GM23338 (cell line): ENCODE measurements around the gene IQGAP1. TPM values are rescaled to one million over a fixed set of nuclear protein-coding genes. Genes with fewer than 3 reads are reported as not detected.

ENCODE experiments used
- ATAC-seq: fragments of 200-7000 bp; cut with Tn5 transposase; 3 replicates; pipeline ENCODE4 v1.9.1; 2020
- DNase-seq: peaks from one replicate; pipeline ENCODE4 v3.0.0-alpha.2; 2015; ENCODE audit warnings: low spot score
- H2AFZ ChIP-seq: fragments of 200-600 bp; sonication (generic); 2 replicates; pipeline ENCODE4 v1.8.0; 2016; ENCODE audit warnings: antibody characterized with exemption, mild to moderate bottlenecking, moderate library complexity
- H3F3A ChIP-seq: fragments of 200-600 bp; sonication (generic); replicated peaks from 2 replicates; pipeline ENCODE4 v1.8.0; 2017; ENCODE audit warnings: antibody characterized with exemption, mixed run types, low read depth
- H3K27ac ChIP-seq: fragments of 200-600 bp; sonication (generic); 2 replicates; pipeline ENCODE4 v1.6.1; 2016; ENCODE audit warnings: low read depth
- H3K27me3 ChIP-seq: fragments of 200-600 bp; sonication (generic); 2 replicates; pipeline ENCODE4 v1.8.0; 2016; ENCODE audit warnings: mild to moderate bottlenecking, mixed run types, moderate library complexity; ENCODE audit not compliant: insufficient read depth
- H3K36me3 ChIP-seq: fragments of 200-600 bp; sonication (generic); 2 replicates; pipeline ENCODE4 v1.8.0; 2016; ENCODE audit warnings: mild to moderate bottlenecking; ENCODE audit not compliant: insufficient read depth
- H3K4me1 ChIP-seq: fragments of 200-600 bp; sonication (generic); 2 replicates; pipeline ENCODE4 v1.8.0; 2016; ENCODE audit warnings: mild to moderate bottlenecking, moderate library complexity; ENCODE audit not compliant: insufficient read depth
- H3K4me2 ChIP-seq: fragments of 200-600 bp; sonication (generic); 2 replicates; pipeline ENCODE4 v1.7.1; 2017; ENCODE audit warnings: mixed run types
- H3K4me3 ChIP-seq: fragments of 200-600 bp; sonication (generic); 2 replicates; pipeline ENCODE4 v1.6.1; 2016; ENCODE audit warnings: mixed run types
- H3K79me2 ChIP-seq: fragments of 200-600 bp; sonication (generic); replicated peaks from 2 replicates; pipeline ENCODE4 v1.8.0; 2017; ENCODE audit warnings: mild to moderate bottlenecking; ENCODE audit not compliant: insufficient read depth
- H3K9me2 ChIP-seq: fragments of 200-600 bp; sonication (generic); 2 replicates; pipeline ENCODE4 v1.8.0; 2017; ENCODE audit not compliant: insufficient read depth
- H4K20me1 ChIP-seq: fragments of 200-600 bp; sonication (generic); replicated peaks from 2 replicates; pipeline ENCODE4 v1.8.0; 2017; ENCODE audit warnings: mild to moderate bottlenecking; ENCODE audit not compliant: insufficient read depth
- H3K27ac Mint-ChIP-seq: 2 replicates; pipeline ENCODE4 v1.8.0; 2020; ENCODE audit warnings: inconsistent platforms, mild to moderate bottlenecking, moderate library complexity, mixed read lengths
- H3K27me3 Mint-ChIP-seq: 3 replicates; pipeline ENCODE4 v1.8.0; 2022; ENCODE audit warnings: low read depth, mild to moderate bottlenecking, moderate library complexity, mixed read lengths, inconsistent platforms; ENCODE audit not compliant: insufficient read depth, poor library complexity
- H3K36me3 Mint-ChIP-seq: 3 replicates; pipeline ENCODE4 v1.8.0; 2021; ENCODE audit warnings: low read depth, mild to moderate bottlenecking, inconsistent platforms, moderate library complexity, mixed read lengths
- H3K4me1 Mint-ChIP-seq: 3 replicates; pipeline ENCODE4 v1.8.0; 2020; ENCODE audit warnings: mild to moderate bottlenecking, inconsistent platforms, mixed read lengths
- H3K4me3 Mint-ChIP-seq: 3 replicates; pipeline ENCODE4 v1.8.0; 2021; ENCODE audit warnings: moderate library complexity, mild to moderate bottlenecking, inconsistent platforms, mixed read lengths
- H3K9me3 Mint-ChIP-seq: 3 replicates; pipeline ENCODE4 v1.8.0; 2020; ENCODE audit warnings: moderate library complexity, mild to moderate bottlenecking, inconsistent platforms, mixed read lengths
- CREB1 ChIP-seq: fragments of 250-450 bp; sonication (Bioruptor Pico); IDR thresholded peaks from 2 replicates; pipeline ENCODE4 v1.5.0; 2020; ENCODE audit warnings: low read depth, mild to moderate bottlenecking, moderate library complexity
- EZH2 ChIP-seq: fragments of 200-600 bp; sonication (generic); IDR thresholded peaks from one replicate; pipeline ENCODE4 v1.8.0; 2017; ENCODE audit warnings: antibody characterized with exemption, mild to moderate bottlenecking, low read depth; ENCODE audit not compliant: unreplicated experiment
- EZH2phosphoT487 ChIP-seq: fragments of 200-600 bp; sonication (generic); IDR thresholded peaks from one replicate; pipeline ENCODE4 v1.8.1; 2018; ENCODE audit warnings: antibody characterized with exemption; ENCODE audit not compliant: unreplicated experiment
- POLR2AphosphoS5 ChIP-seq: IDR thresholded peaks from 2 replicates; pipeline ENCODE4 v1.6.1; 2016; ENCODE audit warnings: antibody characterized with exemption, low read depth
- STAT1 ChIP-seq: IDR thresholded peaks from one replicate; pipeline ENCODE4 v1.6.1; 2016; ENCODE audit warnings: antibody characterized with exemption; ENCODE audit not compliant: unreplicated experiment
- polyA plus RNA-seq: library from polyadenylated mRNA; unstranded; fragments of >200 nt; fragmentation: Nextera tagmentation; extraction: Ambion mirVana; gene quantifications from 2 replicates; pipeline ENCODE4 v1.2.1, GENCODE V29; 2016
- total RNA-seq: library from RNA; depleted of rRNA; stranded (reverse); fragments of >200 nt; shearing (Covaris generic); gene quantifications from 2 replicates; pipeline ENCODE4 v1.2.3, GENCODE V29; 2014
- TF ChIP-seq, protein P1 (sequence below): fragments of 250-450 bp; sonication (Bioruptor Pico); IDR thresholded peaks from 2 replicates; pipeline ENCODE4 v1.5.0; 2020; ENCODE audit warnings: mild to moderate bottlenecking, moderate library complexity
- TF ChIP-seq, protein P2 (sequence below), 2 experiments: fragments of 200-600 bp in 1 of 2; sonication (generic) in 1 of 2; conservative IDR thresholded peaks; 2 replicates each; pipeline versions ENCODE4 v1.5.1 to v1.6.1; 2016 to 2017; ENCODE audit warnings: antibody characterized with exemption in 2 of 2, low read depth in 2 of 2, mild to moderate bottlenecking in 2 of 2, moderate library complexity in 1 of 2
- TF ChIP-seq, protein P3 (sequence below): IDR thresholded peaks from one replicate; pipeline ENCODE4 v1.6.1; 2018; ENCODE audit warnings: antibody characterized with exemption; ENCODE audit not compliant: unreplicated experiment

IQGAP1 gene
- total and polyA plus RNA-seq, 2 experiments from 2014 or later: 92.7 to 159 TPM

DNA sequence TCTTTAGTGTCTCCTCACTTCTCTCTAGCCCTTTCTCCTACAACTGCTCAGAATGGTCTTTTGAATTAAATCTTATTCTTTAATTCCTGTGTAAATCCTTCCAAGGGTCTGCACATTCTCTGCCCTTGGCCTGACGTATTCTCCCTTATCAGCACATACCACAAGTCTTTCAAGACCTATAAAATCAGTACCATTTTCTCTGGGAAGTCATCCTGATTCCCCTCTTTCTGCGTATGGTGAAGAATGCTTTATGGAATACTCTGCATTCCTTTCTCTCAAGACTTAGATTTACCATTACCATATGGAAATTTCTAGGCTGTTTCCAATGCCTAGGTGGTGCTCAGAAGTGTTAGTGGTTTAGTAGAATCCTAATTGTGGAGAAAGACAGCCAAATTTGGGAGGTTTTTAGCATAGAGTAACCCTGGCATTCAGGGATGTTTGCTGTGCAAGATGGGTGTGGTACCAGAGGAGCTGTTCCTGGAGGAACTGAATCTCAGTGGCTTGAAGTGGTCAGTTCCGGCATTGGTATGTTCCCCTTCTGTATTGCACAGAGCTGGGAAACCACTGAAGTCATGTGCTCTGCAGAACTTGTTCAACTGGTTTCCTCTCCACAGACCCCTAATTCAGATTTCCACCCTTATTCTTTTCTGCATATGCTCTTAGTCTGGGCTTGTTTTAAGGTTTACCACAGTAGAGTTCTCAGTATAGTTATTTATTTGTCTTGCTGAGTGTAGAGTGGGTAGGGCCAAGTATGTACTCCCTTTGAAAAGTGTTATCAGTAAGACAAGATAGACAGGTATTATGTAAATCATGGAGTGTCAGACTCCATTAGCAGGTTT lies 24.5 kb downstream of the IQGAP1 start:
- DNase-seq: peak; percentile 87

More for the DNA sequence above, 24.5 kb downstream of the IQGAP1 start:
- H3K27me3 Mint-ChIP-seq: peaks cover 5% of the 10 kb centered on the region
- peak overlapping the region; percentile 55 for H3K4me3 Mint-ChIP-seq
- peaks cover 87% of the 10 kb centered on the region for H3K79me2 ChIP-seq
- peaks cover 46% of the 10 kb centered on the region for H3K4me1 ChIP-seq
- H3K4me1 Mint-ChIP-seq: peaks cover 49% of the 10 kb centered on the region
- H4K20me1 ChIP-seq: no peaks in the 10 kb centered on the region
- no peaks in the 10 kb centered on the region for H3K9me2 ChIP-seq
- no peaks in the 10 kb centered on the region for H3K27me3 ChIP-seq
- H3K4me2 ChIP-seq: peak overlapping the region; percentile 8
- peak overlapping the region; percentile 98 for H3K27ac Mint-ChIP-seq
- ATAC-seq: peak; percentile 84
- TF ChIP-seq, protein P1, sequence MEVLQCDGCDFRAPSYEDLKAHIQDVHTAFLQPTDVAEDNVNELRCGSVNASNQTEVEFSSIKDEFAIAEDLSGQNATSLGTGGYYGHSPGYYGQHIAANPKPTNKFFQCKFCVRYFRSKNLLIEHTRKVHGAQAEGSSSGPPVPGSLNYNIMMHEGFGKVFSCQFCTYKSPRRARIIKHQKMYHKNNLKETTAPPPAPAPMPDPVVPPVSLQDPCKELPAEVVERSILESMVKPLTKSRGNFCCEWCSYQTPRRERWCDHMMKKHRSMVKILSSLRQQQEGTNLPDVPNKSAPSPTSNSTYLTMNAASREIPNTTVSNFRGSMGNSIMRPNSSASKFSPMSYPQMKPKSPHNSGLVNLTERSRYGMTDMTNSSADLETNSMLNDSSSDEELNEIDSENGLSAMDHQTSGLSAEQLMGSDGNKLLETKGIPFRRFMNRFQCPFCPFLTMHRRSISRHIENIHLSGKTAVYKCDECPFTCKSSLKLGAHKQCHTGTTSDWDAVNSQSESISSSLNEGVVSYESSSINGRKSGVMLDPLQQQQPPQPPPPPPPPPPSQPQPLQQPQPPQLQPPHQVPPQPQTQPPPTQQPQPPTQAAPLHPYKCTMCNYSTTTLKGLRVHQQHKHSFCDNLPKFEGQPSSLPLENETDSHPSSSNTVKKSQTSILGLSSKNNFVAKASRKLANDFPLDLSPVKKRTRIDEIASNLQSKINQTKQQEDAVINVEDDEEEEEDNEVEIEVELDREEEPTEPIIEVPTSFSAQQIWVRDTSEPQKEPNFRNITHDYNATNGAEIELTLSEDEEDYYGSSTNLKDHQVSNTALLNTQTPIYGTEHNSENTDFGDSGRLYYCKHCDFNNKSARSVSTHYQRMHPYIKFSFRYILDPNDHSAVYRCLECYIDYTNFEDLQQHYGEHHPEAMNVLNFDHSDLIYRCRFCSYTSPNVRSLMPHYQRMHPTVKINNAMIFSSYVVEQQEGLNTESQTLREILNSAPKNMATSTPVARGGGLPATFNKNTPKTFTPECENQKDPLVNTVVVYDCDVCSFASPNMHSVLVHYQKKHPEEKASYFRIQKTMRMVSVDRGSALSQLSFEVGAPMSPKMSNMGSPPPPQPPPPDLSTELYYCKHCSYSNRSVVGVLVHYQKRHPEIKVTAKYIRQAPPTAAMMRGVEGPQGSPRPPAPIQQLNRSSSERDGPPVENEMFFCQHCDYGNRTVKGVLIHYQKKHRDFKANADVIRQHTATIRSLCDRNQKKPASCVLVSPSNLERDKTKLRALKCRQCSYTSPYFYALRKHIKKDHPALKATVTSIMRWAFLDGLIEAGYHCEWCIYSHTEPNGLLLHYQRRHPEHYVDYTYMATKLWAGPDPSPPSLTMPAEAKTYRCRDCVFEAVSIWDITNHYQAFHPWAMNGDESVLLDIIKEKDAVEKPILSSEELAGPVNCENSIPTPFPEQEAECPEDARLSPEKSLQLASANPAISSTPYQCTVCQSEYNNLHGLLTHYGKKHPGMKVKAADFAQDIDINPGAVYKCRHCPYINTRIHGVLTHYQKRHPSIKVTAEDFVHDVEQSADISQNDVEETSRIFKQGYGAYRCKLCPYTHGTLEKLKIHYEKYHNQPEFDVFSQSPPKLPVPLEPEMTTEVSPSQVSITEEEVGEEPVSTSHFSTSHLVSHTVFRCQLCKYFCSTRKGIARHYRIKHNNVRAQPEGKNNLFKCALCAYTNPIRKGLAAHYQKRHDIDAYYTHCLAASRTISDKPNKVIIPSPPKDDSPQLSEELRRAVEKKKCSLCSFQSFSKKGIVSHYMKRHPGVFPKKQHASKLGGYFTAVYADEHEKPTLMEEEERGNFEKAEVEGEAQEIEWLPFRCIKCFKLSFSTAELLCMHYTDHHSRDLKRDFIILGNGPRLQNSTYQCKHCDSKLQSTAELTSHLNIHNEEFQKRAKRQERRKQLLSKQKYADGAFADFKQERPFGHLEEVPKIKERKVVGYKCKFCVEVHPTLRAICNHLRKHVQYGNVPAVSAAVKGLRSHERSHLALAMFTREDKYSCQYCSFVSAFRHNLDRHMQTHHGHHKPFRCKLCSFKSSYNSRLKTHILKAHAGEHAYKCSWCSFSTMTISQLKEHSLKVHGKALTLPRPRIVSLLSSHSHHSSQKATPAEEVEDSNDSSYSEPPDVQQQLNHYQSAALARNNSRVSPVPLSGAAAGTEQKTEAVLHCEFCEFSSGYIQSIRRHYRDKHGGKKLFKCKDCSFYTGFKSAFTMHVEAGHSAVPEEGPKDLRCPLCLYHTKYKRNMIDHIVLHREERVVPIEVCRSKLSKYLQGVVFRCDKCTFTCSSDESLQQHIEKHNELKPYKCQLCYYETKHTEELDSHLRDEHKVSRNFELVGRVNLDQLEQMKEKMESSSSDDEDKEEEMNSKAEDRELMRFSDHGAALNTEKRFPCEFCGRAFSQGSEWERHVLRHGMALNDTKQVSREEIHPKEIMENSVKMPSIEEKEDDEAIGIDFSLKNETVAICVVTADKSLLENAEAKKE: no peak
- TF ChIP-seq, protein P2, sequence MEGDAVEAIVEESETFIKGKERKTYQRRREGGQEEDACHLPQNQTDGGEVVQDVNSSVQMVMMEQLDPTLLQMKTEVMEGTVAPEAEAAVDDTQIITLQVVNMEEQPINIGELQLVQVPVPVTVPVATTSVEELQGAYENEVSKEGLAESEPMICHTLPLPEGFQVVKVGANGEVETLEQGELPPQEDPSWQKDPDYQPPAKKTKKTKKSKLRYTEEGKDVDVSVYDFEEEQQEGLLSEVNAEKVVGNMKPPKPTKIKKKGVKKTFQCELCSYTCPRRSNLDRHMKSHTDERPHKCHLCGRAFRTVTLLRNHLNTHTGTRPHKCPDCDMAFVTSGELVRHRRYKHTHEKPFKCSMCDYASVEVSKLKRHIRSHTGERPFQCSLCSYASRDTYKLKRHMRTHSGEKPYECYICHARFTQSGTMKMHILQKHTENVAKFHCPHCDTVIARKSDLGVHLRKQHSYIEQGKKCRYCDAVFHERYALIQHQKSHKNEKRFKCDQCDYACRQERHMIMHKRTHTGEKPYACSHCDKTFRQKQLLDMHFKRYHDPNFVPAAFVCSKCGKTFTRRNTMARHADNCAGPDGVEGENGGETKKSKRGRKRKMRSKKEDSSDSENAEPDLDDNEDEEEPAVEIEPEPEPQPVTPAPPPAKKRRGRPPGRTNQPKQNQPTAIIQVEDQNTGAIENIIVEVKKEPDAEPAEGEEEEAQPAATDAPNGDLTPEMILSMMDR (conservative IDR thresholded peaks at IDR 0.05; ENCODE audit: low read depth in 2 of 2): no peak
- TF ChIP-seq EZH2: no peak
- TF ChIP-seq CREB1 (CRISPR knock-in tag): no peak
- TF ChIP-seq EZH2phosphoT487: no peak
- TF ChIP-seq, protein P3, sequence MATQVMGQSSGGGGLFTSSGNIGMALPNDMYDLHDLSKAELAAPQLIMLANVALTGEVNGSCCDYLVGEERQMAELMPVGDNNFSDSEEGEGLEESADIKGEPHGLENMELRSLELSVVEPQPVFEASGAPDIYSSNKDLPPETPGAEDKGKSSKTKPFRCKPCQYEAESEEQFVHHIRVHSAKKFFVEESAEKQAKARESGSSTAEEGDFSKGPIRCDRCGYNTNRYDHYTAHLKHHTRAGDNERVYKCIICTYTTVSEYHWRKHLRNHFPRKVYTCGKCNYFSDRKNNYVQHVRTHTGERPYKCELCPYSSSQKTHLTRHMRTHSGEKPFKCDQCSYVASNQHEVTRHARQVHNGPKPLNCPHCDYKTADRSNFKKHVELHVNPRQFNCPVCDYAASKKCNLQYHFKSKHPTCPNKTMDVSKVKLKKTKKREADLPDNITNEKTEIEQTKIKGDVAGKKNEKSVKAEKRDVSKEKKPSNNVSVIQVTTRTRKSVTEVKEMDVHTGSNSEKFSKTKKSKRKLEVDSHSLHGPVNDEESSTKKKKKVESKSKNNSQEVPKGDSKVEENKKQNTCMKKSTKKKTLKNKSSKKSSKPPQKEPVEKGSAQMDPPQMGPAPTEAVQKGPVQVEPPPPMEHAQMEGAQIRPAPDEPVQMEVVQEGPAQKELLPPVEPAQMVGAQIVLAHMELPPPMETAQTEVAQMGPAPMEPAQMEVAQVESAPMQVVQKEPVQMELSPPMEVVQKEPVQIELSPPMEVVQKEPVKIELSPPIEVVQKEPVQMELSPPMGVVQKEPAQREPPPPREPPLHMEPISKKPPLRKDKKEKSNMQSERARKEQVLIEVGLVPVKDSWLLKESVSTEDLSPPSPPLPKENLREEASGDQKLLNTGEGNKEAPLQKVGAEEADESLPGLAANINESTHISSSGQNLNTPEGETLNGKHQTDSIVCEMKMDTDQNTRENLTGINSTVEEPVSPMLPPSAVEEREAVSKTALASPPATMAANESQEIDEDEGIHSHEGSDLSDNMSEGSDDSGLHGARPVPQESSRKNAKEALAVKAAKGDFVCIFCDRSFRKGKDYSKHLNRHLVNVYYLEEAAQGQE: no peak
- TF ChIP-seq POLR2AphosphoS5: peak; percentile 31; the same call in 1 of the 2 replicates
- TF ChIP-seq STAT1: no peak
- H3K36me3 Mint-ChIP-seq: peaks cover 23% of the 10 kb centered on the region
- no peaks in the 10 kb centered on the region for H3K36me3 ChIP-seq
- H3K9me3 Mint-ChIP-seq: peaks cover 12% of the 10 kb centered on the region
- peak overlapping the region; percentile 86 for H3K27ac ChIP-seq
- peak overlapping the region; percentile 32 for H3K4me3 ChIP-seq
- H3F3A ChIP-seq: peaks cover 4% of the 10 kb centered on the region; the same call in 1 of the 2 replicates
- H2AFZ ChIP-seq: no peak overlapping the region
